Left colon (tissue), 2 donors: ENCODE measurements around the gene IPCEF1. TPM values are rescaled to one million over a fixed set of nuclear protein-coding genes. Genes with fewer than 3 reads are reported as not detected.
"Not testable (repeated sequence)": the region's sequence is repeated elsewhere in the genome, so short reads cannot be mapped to it uniquely, and the experiment has no call there.

Source experiments
- ATAC-seq: fragments of 200-7000 bp; cut with Tn5 transposase; one replicate; pipeline ENCODE4 v1.9.1; 2020; ENCODE audit warnings: mild to moderate bottlenecking, moderate library complexity
- DNase-seq, 2 donors: peaks; one replicate each; pipeline ENCODE4 v3.0.0-alpha.2; 2020
- intact Hi-C, 2 donors: fragments of 100-400 bp; cut with DNase I in 1 of 2; cut with micrococcal nuclease in 1 of 2; formaldehyde crosslinking; loops; one replicate each; pipeline versions ENCODE4 v1.11.2 to v1.14.0; 2022; cut with DNase I, micrococcal nuclease
- total RNA-seq, 2 donors: library from RNA; stranded (reverse); fragmentation: NEBNext Ultra II Directional; extraction: Animal tissue kit (Norgen Biotek cat#: 25700); gene quantifications; one replicate each; pipeline ENCODE4 v1.2.1, GENCODE V29; 2021
- donor health status: DM: no; HTN: no; CAD: no.
- donor health status: DM: yes; HTN: yes; CAD: no.

Gene IPCEF1
- total RNA-seq, 2 donors from 2014 or later, result 1.2 to 1.8 TPM

DNA sequence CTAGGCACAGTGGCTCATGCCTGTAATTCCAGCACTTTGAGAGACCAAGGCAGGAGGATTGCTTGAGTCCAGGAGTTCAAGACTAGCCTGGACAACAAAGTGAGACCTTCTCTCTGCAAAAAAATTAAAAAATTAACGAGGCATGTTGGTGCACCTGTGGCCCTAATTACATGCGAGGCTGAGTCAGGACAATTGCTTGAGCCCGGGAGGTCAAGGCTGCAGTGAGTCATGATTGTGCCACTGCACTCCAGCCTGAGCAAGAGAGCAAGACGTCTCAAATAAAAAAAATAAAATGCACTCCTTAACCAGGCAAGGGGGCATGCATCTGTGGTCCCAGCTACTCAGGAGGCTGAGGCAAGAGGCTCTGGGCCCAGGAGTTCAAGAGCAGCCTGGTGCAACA, 53.0 kb downstream of the IPCEF1 start:
- intact Hi-C loops, ATAC-seq, DNase-seq: not testable (repeated sequence)

DNA sequence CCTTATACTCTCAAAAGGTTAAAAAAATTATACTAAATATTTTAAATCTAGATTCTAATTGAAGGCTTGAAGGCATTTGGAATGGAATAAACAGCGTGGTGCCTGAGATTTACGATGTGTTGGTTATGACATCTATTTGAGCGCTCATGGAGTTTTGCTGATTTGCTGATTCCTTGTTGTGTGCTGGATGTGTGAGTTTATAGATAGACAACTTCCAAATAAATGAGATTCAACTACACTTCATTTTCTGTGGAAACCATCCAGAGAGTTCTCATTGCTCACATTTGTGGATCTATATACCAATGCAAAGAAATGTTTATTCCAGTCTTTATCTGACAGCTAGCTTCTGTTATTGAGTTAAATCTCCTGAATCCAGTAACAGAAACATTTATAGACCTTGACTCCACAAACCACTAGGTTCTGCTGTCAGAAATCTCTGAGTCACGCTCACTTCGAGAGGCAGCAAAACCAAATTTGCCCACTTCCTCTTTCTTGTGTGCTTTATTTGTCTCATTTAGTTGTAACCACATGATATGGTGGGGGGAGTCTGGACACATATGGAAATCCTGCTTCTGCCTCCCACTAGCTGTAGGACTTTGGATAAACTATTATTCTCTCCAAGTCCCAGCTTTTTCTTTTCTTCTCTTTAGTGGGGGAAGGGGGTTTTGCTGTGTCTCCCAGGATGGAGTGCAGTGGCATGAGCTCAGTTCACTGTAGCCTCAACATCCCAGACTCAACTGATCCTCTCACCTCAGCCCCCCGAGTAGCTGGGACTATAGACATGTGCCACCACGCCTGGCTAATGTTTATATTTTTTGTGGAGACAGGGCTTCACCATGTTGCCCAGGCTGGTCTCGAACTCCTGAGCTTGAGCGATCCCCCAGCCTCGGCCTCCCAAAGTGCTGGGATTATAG, 54.5 kb downstream of the IPCEF1 start:
- intact Hi-C loops, result no loop called here
- ATAC-seq, result no peak
- no peak for DNase-seq

DNA sequence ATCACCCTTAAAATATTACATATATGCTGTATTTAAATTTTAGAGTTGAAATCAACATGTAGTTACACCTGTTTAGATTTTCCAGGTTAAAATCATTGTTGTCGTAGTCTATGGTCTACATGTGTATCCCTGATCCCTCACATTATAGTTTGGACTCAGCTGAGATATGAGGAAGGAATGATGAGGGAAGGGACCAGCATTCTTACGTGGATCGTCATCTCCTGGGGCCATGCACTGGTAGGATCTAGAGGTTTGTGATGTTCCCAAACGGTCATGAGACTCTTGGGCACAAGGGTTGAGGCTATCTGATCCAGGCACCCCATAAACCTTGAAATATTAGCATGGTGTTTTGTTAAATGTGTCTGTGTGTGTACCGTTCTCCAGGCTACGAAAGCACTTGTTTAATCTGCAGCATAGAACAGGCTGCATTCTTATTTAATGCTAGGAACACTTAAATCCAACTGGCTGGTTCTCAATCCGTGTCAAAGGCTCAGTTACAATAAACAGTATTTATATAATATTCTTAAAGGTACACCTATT, 55.4 kb downstream of the IPCEF1 start:
- intact Hi-C loops, result no loop called here
- DNase-seq (no peak), ATAC-seq (no peak)

DNA sequence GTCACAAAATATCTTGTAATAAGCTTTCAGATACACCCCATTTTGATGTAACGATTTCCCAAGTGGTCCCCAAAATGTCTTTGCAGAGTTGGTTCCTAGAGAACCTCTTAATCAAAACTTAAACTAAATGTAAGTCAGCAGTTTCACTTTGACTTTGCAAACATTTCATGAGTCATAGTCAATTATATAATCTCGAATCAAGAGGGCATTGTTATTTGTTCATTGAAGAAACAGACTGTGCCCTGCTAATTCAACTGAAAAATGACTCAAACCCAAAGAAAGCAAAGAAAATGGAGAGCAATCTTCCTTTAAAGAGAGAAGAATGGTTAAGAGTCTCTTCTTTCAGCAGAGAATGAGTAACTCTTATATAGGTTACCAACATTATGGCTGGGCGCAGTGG, 58.3 kb downstream of the IPCEF1 start:
- ATAC-seq (peak; percentile 75), DNase-seq (no peak)
- intact Hi-C loops, result no loop called here

DNA sequence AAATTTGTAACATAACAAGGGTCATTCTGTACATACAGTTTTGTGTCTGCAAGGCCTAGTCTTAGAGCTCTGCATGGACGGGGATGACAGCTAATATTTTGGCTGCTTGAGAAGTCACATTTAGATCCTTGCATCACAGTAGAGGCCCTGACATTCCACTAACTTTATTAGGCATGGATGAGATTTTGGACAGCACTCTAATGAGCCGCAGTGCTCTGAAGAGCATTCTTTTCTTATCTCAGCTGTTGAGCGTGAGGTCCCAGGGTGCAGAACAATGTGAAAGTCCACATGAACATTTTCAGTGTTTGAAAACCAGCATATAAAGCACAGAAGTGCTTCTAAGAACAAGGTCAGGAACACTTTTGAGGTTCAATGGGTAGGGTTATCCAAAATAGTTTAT, 58.9 kb downstream of the IPCEF1 start:
- no peak for ATAC-seq
- DNase-seq, result no peak
- intact Hi-C loops, result no loop called here

DNA sequence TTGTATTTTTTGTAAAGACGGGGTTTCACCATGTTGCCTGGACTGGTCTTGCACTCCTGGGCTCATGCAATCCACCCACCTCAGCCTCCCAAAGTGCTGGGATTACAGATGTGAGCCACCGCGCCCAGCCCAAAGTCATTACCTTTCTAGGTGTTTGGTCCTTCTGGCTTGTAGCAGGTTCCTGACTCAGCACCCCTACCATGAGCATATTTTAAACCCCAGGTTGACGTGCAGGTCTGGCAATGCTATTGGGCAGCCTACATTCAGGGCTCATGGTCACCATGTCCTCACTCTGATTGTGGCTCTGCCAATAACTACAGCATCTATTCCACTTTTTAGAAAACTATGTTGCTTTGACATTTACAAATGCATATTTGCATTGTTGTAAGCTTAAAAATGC, 59.4 kb downstream of the IPCEF1 start:
- intact Hi-C loops, result no loop called here
- ATAC-seq (no peak), DNase-seq (no peak)

DNA sequence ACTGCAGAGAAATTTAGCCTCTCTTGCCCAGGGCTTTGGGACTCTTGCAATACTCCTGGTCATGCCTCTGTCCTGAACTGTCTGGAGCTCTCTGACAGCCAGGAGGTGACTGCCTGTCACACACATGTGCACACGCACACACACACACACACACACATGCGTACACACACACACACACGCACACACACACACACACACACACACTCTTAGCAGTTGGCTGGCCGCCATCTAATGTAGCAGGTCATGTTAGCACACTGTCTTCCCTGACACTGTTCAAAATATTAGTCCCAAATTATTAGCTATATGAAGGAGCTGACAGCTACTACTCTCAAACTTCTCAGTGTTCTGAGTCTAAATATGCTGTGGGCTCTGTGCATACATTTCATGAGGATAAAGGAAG, 60.9 kb downstream of the IPCEF1 start:
- ATAC-seq, result no peak
- intact Hi-C loops, result no loop called here

DNA sequence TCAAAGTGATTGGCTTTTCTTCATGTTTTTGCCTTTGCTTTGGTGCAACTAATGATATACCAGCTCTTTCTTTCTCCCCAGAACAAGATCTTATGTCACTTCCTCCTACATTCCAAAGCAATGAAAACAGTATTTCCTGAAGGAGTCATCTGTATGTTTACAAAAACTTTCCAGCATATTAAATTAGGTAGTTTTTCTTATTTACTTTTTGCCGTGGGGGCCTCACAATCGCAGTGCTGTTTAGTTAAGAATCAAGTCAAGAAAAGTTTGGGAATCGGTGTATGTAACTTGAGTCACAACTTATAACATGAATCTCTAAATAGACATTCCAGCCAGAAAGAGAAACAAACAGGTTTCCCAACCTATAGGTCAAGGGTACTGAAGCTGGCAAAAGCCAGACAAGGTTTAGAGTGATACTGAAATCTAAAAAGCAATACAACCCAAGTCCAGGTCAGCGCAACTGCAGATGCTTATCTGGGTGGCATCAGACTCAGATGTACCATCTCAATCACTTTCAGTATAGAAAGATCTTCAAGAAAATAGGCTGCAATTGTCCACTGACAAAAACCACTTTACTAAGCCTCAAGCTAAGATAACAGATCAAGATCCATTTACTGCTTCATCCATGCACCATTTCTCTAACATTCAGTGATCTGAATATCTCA, 63.6 kb downstream of the IPCEF1 start:
- DNase-seq, result no peak

More for the DNA sequence above, 60.9 kb downstream of the IPCEF1 start:
- no peak for DNase-seq

DNA sequence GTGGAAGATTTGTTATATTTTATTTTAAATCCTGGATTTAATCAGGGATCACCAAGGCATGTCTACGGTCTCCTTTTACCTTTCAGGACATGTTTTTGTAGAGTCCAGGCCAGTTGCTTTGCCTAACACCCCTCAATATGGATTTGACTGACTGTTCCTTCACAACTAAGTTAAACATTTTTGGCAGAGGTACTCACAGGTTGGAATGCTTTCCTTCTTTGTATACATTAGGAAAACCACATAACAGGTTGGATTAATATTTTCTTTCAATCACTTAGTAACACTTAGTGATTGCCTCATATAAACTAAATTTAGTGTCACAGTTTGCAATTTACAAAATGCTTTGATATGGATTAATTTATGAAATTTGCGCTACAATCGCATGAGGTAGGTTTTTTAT, 64.5 kb downstream of the IPCEF1 start:
- ATAC-seq, result no peak
- DNase-seq, result no peak
- intact Hi-C loops, result no loop called here

More for the DNA sequence above, 63.6 kb downstream of the IPCEF1 start:
- ATAC-seq, result peak; percentile 36
- intact Hi-C loops, result no loop called here

DNA sequence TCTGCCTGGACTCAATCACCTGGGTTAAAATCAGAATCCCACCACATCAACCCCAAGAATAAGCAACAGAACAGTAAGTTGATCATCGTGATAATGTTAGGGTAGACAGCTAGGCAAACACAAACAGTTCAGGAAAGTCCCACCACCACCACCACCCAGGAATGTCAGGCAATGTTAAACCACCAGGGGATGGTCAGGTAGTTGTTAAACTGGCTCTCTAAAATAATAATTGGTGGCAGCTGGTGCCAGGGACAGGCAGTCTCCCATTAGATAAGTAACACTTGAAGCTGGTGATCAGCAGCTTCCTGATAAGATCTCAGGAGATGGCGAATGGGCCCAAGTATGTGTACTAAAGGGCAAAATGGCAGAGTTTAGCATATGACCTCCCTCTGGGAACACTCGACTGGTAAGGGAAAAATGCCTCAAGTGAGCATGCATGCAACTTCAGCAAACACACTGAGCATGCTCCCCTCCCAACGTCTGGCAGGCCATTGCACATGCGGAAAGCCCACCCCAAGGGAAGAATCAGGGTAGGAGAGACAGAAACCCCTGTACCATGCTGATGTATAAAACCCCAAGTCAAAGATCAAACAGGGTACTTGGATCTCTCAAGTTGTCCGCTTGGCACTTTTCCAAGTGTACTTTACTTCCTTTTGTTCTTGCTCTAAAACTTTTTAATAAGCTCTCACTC, 66.6 kb downstream of the IPCEF1 start:
- DNase-seq (no peak), ATAC-seq (no peak)
- intact Hi-C loops, result no loop called here

DNA sequence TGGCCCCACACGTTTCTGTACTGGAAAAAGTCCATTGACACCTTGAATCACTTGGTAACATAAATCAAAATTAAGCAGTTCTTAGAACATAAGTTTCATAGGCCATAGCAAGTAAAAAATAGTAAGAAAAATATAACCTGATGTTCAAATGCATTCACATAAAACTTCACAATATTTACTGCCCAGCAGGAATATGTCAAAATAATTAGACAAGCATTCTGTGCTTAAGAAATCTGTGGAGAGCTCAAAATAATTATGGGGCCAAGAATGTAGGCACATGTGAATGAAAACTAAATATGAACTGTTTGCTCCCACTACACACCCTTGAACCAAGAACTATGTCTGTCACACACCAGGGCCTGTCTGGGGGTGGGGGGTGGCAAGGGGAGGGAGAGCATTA, 70.8 kb downstream of the IPCEF1 start:
- intact Hi-C loops, result no loop called here
- DNase-seq, result no peak
- ATAC-seq, result no peak

DNA sequence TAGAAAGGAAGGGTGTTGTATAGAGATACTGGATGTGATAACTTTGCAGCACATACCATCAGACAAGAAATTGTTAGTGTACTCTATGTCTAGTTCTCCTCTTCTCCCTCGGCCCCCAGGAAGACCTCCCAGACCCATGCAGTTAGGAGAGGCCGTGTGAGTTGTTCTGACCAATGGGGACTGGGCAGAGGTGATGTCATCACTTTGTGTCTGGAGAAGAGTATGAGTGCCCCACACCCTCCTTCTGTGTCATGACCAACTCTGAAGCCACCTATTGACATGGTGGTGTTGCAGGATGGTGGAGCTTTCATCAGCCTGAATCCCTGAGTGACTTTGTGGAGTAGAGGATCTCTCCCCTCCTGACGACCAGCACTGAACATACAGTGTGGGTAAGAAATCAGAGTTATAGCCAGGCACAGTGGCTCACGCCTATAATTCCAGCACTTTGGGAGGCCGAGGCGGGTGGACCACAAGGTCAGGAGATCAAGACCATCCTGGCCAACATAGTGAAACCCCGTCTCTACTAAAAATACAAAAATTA, 72.2 kb downstream of the IPCEF1 start:
- ATAC-seq, result no peak
- no peak for DNase-seq
- intact Hi-C loops, result no loop called here

DNA sequence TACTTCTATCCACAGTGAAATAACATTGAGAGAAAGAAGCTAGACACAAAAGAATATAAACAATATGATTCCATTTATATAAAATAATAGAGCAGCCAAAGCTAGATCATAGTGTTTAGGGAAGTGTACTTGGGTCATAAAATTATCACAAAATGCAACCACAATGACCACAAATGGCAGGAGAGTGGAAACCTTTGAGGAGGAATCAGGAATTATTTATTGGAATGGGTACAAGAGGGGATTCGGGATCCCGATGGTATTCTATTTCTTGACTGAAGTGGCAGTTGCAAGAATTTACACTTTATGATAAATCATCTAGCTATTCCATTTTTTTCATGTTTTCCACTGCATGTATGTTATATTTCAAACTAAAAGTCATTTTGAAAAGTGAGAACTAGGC, 76.1 kb downstream of the IPCEF1 start:
- no peak for DNase-seq
- intact Hi-C loops, result no loop called here
- no peak for ATAC-seq

DNA sequence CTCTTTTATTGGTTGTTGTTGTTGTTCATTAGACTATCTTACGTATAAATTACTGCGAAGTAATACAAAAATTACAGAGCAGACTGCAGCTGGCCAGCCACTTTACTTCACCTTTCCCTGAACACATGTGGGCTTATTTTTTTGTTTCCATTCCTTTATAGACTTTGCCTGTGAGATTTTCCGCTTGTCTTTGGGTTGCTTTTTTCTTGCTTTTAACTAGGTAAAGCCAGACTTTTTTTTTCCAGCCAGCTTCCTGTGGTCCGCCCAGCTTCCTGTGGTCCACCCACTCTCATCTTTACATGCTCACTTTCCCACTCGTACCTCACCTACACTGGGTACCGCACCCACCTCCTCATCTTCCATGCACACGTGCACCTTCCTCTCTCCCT, 79.0 kb downstream of the IPCEF1 start:
- ATAC-seq (no peak), DNase-seq (no peak)
- intact Hi-C loops, result loop anchor here (5.0 to 10.0 kb wide), 2 partner anchors 123 to 125 kb away; no protein-coding TSS in a partner anchor

DNA sequence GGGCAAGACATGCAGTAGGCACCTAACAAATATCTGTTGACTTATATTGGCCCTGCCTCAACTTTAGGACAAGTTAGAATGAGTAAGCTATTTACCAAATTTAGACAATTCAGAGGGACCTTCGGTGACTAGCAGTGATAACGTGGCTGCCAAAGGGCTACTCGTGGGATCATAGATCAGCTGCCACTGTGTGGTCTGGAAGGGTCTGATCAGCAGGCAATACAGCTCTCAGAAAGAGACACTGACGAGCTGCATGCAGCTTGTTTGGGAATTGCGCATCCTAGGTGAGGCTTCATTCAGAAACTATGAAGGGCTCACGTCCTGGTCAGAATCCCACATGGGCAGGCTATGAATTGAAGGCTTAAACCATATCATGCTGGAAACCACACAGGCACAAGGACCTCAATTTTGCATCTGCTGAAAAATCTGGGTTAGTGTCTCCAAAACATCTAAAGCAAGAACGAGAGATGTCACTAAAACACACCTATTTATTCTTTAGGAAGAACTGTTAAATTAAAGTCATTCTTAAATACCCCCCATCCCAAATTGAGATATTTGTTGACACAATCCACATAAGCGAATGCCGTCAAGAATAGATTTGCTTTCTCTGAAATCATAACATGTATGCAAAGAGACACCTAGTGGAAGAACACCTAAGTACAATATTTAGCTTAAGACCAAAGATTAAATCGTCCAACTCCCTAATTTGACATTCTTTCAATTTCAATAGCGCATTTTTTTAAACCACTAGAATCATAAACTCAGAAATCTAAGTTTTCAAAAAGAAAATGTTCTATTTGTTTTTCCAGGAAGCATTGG, 79.6 kb downstream of the IPCEF1 start:
- intact Hi-C loops, result loop anchor here (5.0 to 10.0 kb wide), 2 partner anchors 122 to 125 kb away; no protein-coding TSS in a partner anchor
- DNase-seq (no peak), ATAC-seq (peak; percentile 54)

DNA sequence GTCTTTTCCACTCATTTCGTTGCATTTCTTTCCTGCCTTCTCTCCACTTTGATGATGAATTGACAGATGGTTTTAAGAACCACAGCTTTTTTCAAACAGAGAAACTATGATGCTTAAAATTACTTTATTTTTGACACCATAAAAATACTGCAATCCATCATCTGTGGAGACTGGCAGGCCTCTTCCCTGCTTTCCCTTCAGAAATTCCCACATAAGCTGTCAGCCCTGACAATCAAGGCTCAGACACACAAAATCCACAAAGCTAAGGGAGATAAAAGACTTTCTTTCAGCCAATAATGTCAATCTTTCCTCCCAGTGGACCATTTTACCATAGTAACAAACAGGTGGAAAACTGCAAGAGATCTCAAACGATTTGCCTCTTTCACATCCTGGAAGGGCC, 82.4 kb downstream of the IPCEF1 start:
- intact Hi-C loops, result loop anchor here in 1 of 2 donors (10.0 kb wide), 1 partner anchor 119 kb away; no protein-coding TSS in a partner anchor

DNA sequence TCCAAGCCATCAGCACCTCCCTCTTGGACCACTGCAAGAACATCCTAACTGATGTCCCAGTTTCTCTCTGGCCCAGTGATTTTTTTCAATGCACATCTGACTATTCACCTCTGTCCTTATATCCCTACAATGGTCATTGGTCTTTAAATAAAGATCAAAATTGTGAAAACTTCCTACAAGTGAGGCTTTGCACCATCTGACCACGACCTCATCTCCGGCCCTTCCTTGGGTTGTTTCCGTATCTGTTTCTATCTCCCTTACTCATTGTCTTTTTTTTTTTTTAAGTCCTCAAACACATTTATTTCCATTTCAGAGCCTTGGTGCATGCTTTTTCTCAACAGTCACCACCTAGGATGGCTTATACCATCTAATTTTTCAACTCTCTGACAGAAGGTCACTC, 88.1 kb downstream of the IPCEF1 start:
- ATAC-seq (no peak), DNase-seq (no peak)
- intact Hi-C loops, result no loop called here

More for the DNA sequence above, 82.4 kb downstream of the IPCEF1 start:
- ATAC-seq, result no peak
- DNase-seq, result no peak

DNA sequence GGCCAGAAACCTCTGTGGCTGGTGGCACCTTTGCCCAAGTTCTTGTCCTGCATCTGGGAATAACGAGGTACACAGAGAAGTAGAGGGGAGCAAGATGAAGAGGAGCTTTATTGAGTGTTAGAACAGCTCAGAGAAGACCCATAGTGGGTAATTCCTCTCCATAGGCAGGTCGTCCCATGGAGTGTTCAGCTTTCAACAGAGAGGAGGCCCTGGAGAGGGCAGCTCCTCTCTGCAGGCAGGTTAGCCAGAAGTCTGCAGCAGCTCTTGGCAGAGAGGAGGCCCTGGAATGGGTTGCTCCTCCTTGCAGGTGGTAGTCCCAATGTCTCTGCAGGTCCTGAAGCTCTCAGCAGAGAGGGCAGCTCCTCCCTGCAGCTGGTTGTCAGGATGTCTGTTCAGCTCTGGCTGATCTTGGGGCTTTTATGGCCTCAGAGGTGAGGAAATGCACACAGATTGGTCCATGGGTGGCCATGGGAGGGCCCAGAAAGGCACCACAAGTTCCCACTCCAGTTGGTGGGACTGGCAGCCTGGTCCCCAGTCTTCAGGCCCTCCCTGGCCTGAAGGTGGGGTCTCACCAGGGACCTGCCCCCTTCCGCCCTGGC, 89.0 kb downstream of the IPCEF1 start:
- ATAC-seq, result no peak
- intact Hi-C loops, result no loop called here

More for the DNA sequence above, 89.0 kb downstream of the IPCEF1 start:
- no peak for DNase-seq
